ENCODE measurements around the gene MECP2.

GRCh38 chrX:153981231-153981630, 116.3 kb downstream of the MECP2 start:
- TF ChIP-seq CTCF (IDR thresholded peaks at IDR 0.05; ENCODE audit: poor library complexity) (no peak), EZH2 (IDR thresholded peaks at IDR 0.05; ENCODE audit: borderline replicate concordance) (no peak)

Data from hepatocyte (in vitro differentiated cells).